Loucy (cell line): ENCODE data around the gene RAB6A.

Experiments used
- CTCF ChIP-seq: fragments of 200-600 bp; sonication (generic); conservative IDR thresholded peaks from 2 replicates; pipeline ENCODE4 v1.5.1; 2014; ENCODE audit warnings: mild to moderate bottlenecking, antibody characterized with exemption, low read length
- EZH2phosphoT487 ChIP-seq: fragments of 200-600 bp; IDR thresholded peaks from 2 replicates; pipeline ENCODE4 v1.6.1; 2018; ENCODE audit warnings: antibody characterized with exemption, mild to moderate bottlenecking, moderate library complexity, borderline replicate concordance

GRCh38 chr11:73662445-73663157 lies 98.3 kb downstream of the RAB6A start:
- no peak for TF ChIP-seq CTCF
- no peak for TF ChIP-seq EZH2phosphoT487
